Lung (tissue), 12 donors: ENCODE data around the gene DESI1. TPM values are rescaled to one million over a fixed set of nuclear protein-coding genes. Genes with fewer than 3 reads are reported as not detected.

Source experiments
- ATAC-seq: fragments of 200-7000 bp; cut with Tn5 transposase; one replicate; pipeline ENCODE4 v1.9.1; 2020; ENCODE audit warnings: moderate number of reproducible peaks; ENCODE audit not compliant: insufficient read depth, low FRiP score
- DNase-seq, 3 donors: peaks; one replicate each; pipeline ENCODE4 v3.0.0-alpha.2; 2013 to 2017
- H3K27ac ChIP-seq, 2 donors: one replicate each; pipeline ENCODE4 v1.5.1; 2013; ENCODE audit warnings: mild to moderate bottlenecking in 2 of 2, moderate library complexity in 2 of 2, control low read depth in 1 of 2, inconsistent platforms in 1 of 2, low read depth in 1 of 2, low read length in 1 of 2
- H3K27me3 ChIP-seq, 3 donors: one replicate each; pipeline ENCODE4 v1.5.1; 2013; ENCODE audit warnings: low read length in 2 of 3; ENCODE audit not compliant: control insufficient read depth in 3 of 3, insufficient read depth in 3 of 3
- H3K36me3 ChIP-seq, 4 donors: one replicate each; pipeline ENCODE4 v1.5.1; 2013; ENCODE audit warnings: low read length in 4 of 4, mild to moderate bottlenecking in 1 of 4, moderate library complexity in 1 of 4; ENCODE audit not compliant: control insufficient read depth in 4 of 4, insufficient read depth in 4 of 4
- H3K4me1 ChIP-seq, 5 donors: one replicate each; pipeline ENCODE4 v1.5.1; 2013; ENCODE audit warnings: low read length in 5 of 5, mild to moderate bottlenecking in 2 of 5, moderate library complexity in 1 of 5; ENCODE audit not compliant: control insufficient read depth in 5 of 5, insufficient read depth in 5 of 5
- H3K4me3 ChIP-seq: one replicate; pipeline ENCODE4 v1.5.1; 2013; ENCODE audit warnings: mild to moderate bottlenecking, control low read depth, moderate library complexity
- H3K9ac ChIP-seq, 2 donors: one replicate each; pipeline ENCODE4 v1.5.1; 2013; ENCODE audit warnings: low read length in 2 of 2, control low read depth in 1 of 2; ENCODE audit not compliant: insufficient read depth in 1 of 2
- H3K9me3 ChIP-seq, 4 donors: one replicate each; pipeline ENCODE4 v1.5.1; 2013; ENCODE audit warnings: low read length in 3 of 4, mild to moderate bottlenecking in 1 of 4, moderate library complexity in 1 of 4; ENCODE audit not compliant: control insufficient read depth in 4 of 4, insufficient read depth in 3 of 4
- WGBS, 2 donors: extraction: QIAGEN DNeasy Blood & Tissue Kit; methylation state at CpG; one replicate each; pipeline ENCODE4 v1.1.7; 2013; 5-methylcytosine and 5-hydroxymethylcytosine counted together
- polyA plus RNA-seq, 2 donors: library from polyadenylated mRNA; stranded (reverse); fragments of 200-250 nt; gene quantifications; one replicate each; pipeline ENCODE4 v1.2.1, GENCODE V29; 2013
- total RNA-seq, 2 donors: library from RNA; depleted of rRNA in 1 of 2; stranded (reverse); fragments of >200 nt in 1 of 2; gene quantifications; one replicate each; pipeline ENCODE4 v1.2.1, GENCODE V29; 2014 to 2021
- TF ChIP-seq, protein P1 (sequence below): IDR thresholded peaks from 2 replicates; pipeline ENCODE4 v1.5.1; 2012; ENCODE audit warnings: mild to moderate bottlenecking; ENCODE audit errors: control extremely low read depth, extremely low read depth
- donor health status: control.
- donor health status: control.
- donor health status: Bipolar disorder and iron deficiency.
- donor health status: healthy.
- donor health status: DM: yes; HTN: yes; CAD: no.

The DESI1 gene
- total and polyA plus RNA-seq, 4 donors = 13.6 to 42.7 (median 30.6) TPM

DNA sequence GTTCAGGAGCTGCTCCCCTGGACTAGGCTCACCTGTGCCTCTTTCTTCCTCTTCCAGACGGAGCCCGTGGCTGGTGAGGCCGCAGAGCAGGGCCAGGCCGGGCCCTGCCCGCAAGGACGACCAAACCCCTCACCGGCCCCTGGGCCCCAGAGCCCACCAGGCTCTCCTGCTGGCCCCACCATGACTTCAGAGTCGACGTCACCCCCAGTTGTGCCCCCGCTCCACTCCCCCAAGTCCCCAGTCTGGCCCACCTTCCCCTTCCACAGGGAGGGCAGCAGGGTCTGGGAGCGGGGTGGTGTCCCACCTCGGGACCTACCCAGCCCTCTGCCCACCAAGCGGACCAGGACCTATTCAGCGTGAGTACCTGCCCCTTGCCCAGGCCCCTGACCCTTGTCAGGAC, 49.1 kb downstream of the DESI1 start:
- no peak for DNase-seq
- H3K36me3 ChIP-seq = peaks cover 2 to 9% (median 6%) of the 10 kb centered on the region in 4 donors
- H3K9ac ChIP-seq = no peak overlapping the region
- H3K4me3 ChIP-seq = no peak overlapping the region
- no peak overlapping the region for H3K27ac ChIP-seq
- no peak for ATAC-seq
- H3K9me3 ChIP-seq = no peaks in the 10 kb centered on the region
- H3K27me3 ChIP-seq = no peaks in the 10 kb centered on the region
- H3K4me1 ChIP-seq = peaks cover 0 to 18% (median 6%) of the 10 kb centered on the region in 5 donors
- TF ChIP-seq, protein P1, sequence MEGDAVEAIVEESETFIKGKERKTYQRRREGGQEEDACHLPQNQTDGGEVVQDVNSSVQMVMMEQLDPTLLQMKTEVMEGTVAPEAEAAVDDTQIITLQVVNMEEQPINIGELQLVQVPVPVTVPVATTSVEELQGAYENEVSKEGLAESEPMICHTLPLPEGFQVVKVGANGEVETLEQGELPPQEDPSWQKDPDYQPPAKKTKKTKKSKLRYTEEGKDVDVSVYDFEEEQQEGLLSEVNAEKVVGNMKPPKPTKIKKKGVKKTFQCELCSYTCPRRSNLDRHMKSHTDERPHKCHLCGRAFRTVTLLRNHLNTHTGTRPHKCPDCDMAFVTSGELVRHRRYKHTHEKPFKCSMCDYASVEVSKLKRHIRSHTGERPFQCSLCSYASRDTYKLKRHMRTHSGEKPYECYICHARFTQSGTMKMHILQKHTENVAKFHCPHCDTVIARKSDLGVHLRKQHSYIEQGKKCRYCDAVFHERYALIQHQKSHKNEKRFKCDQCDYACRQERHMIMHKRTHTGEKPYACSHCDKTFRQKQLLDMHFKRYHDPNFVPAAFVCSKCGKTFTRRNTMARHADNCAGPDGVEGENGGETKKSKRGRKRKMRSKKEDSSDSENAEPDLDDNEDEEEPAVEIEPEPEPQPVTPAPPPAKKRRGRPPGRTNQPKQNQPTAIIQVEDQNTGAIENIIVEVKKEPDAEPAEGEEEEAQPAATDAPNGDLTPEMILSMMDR = no peak
- 94 to 100% methylated on average over 12 to 14 of the region's 14 CpGs for WGBS, 2 donors

DNA sequence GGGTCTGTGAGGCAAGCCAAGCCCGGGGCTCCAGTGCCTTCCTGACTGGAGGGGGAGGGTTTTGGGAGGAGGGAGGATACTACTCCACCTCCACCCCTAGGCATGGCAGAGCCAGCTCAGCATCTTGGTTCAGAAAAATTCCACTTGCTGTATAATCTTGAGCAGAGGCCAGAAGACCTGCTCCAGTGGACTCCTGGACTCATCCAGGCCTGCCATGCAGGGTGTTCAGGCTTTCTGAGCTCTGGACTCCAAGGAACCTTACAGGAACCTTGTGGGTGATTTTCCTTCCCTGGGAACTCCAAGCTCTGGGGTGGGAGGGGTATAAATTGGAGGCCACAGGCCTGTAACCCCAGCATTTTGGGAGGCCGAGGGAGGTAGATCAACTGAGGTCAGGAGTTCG, 50.6 kb downstream of the DESI1 start:
- no peak for DNase-seq
- 75 to 81% methylated on average over 3 of the region's 3 CpGs for WGBS, 2 donors
- peaks cover 0 to 6% (median 0%) of the 10 kb centered on the region in 4 donors for H3K36me3 ChIP-seq
- ATAC-seq = no peak
- H3K9me3 ChIP-seq = no peaks in the 10 kb centered on the region
- TF ChIP-seq, protein P1 = no peak
- no peak overlapping the region for H3K27ac ChIP-seq
- no peaks in the 10 kb centered on the region for H3K27me3 ChIP-seq
- H3K9ac ChIP-seq = no peak overlapping the region
- H3K4me3 ChIP-seq = no peak overlapping the region
- peaks cover 0 to 19% (median 3%) of the 10 kb centered on the region in 5 donors for H3K4me1 ChIP-seq

DNA sequence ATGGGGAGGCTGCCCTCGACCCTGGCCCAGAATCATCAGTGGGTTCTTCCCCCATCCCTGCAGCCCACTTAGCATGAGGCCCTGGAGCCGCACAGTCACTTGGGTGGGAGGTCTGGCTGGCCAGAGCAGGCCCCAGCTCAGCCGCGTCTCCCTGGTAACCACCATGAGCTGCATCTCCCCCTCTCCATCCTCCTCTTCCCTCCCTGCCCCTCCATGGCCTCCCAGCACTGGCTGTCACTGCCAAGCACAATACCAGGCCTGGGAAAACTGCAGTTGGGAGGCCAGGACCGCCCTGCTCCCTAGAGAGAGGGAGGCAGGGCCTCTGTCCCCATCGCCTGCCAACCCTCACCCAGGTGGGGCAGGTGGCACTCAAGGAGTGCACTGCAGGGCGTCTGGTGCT, 52.0 kb downstream of the DESI1 start:
- Histone ChIP-seq H3K9ac (no peak overlapping the region), H3K36me3 (peaks cover 0 to 6% (median 0%) of the 10 kb centered on the region in 4 donors), H3K9me3 (no peaks in the 10 kb centered on the region), H3K4me3 (no peak overlapping the region), H3K27ac (no peak overlapping the region), H3K27me3 (no peaks in the 10 kb centered on the region), H3K4me1 (peaks cover 0 to 13% (median 0%) of the 10 kb centered on the region in 5 donors)
- no peak for DNase-seq
- ATAC-seq = no peak
- 75 to 84% methylated on average over 7 of the region's 7 CpGs for WGBS, 2 donors
- TF ChIP-seq, protein P1 = no peak

DNA sequence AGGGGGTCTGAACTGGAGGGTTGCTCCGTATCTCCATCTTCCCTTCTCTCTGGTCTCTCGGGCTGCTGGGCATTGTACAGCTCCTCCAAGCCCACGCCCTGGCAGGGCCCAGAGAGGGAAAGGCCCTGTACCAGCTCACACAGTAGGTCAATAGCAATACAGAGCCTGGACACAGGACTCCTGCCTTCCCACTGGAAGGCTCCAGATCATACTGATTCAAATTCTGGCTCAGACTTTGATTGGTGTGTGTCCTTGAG, 53.4 kb downstream of the DESI1 start:
- H3K27ac ChIP-seq = no peak overlapping the region
- no peak overlapping the region for H3K9ac ChIP-seq
- H3K9me3 ChIP-seq = no peaks in the 10 kb centered on the region
- 62 to 72% methylated on average over 3 of the region's 3 CpGs for WGBS, 2 donors
- TF ChIP-seq, protein P1 = no peak
- peaks cover 0 to 5% (median 0%) of the 10 kb centered on the region in 4 donors for H3K36me3 ChIP-seq
- H3K4me3 ChIP-seq = no peak overlapping the region
- no peaks in the 10 kb centered on the region for H3K27me3 ChIP-seq
- no peak for ATAC-seq
- no peak for DNase-seq
- H3K4me1 ChIP-seq = peaks cover 0 to 16% (median 1%) of the 10 kb centered on the region in 5 donors
